Thyroid gland (tissue), 4 donors: ENCODE measurements around the gene LHFPL2.

Source experiments
- POLR2A ChIP-seq, 2 donors: fragments of 450-650 bp; IDR thresholded peaks; one replicate each; pipeline ENCODE4 v1.6.1; 2017; ENCODE audit warnings: antibody characterized with exemption in 2 of 2, mild to moderate bottlenecking in 2 of 2, moderate library complexity in 1 of 2
- TF ChIP-seq, protein P1 (sequence below), 6 experiments: fragments of 200-600 bp in 3 of 6; fragments of 450-650 bp in 3 of 6; sonication (generic) in 3 of 6; IDR thresholded peaks; one replicate each; pipeline ENCODE4 v1.5.1; 2016 to 2019; ENCODE audit warnings: antibody characterized with exemption in 6 of 6, mild to moderate bottlenecking in 2 of 6, inconsistent platforms in 1 of 6, moderate library complexity in 1 of 6

DNA sequence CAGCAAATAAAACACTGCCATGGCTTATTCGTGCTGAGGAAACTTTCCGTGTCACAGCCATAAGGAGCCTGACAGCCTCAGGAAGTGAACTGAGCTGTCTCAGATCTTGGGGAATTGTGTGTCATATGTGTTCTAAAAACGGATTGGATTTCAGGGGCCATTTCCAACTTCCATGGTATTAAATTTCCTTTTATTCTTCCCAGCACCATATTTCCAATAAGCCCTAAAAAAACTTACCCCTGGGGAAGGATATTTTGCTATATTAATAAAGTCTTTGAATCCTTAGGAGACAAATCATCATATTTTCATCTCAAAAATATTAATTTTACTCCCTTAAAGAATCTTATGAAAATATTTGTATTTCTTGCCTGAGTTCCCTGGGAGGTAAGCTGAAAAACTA lies 93.9 kb downstream of the LHFPL2 start:
- TF ChIP-seq, protein P1, sequence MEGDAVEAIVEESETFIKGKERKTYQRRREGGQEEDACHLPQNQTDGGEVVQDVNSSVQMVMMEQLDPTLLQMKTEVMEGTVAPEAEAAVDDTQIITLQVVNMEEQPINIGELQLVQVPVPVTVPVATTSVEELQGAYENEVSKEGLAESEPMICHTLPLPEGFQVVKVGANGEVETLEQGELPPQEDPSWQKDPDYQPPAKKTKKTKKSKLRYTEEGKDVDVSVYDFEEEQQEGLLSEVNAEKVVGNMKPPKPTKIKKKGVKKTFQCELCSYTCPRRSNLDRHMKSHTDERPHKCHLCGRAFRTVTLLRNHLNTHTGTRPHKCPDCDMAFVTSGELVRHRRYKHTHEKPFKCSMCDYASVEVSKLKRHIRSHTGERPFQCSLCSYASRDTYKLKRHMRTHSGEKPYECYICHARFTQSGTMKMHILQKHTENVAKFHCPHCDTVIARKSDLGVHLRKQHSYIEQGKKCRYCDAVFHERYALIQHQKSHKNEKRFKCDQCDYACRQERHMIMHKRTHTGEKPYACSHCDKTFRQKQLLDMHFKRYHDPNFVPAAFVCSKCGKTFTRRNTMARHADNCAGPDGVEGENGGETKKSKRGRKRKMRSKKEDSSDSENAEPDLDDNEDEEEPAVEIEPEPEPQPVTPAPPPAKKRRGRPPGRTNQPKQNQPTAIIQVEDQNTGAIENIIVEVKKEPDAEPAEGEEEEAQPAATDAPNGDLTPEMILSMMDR (IDR thresholded peaks at IDR 0.05): no peak
- no peak for TF ChIP-seq POLR2A (IDR thresholded peaks at IDR 0.05)
